HG03039 (cell line): ENCODE measurements around the gene ABCC4.

Source experiments
- ATAC-seq: cut with Tn5 transposase; IDR thresholded peaks from one replicate; pipeline ENCODE4 v1.9.1; 2021; ENCODE audit warnings: mild to moderate bottlenecking, moderate library complexity; ENCODE audit not compliant: unreplicated experiment

Gene ABCC4

GRCh38 chr13:95121516-95121915, 179.7 kb downstream of the ABCC4 start:
- no peak for ATAC-seq

GRCh38 chr13:95120650-95121049, 180.6 kb downstream of the ABCC4 start:
- no peak for ATAC-seq

- ATAC-seq: no peak
Measured at GRCh38 chr13:95118541-95119324, 182.5 kb downstream of the ABCC4 start.

GRCh38 chr13:95117092-95117491, 184.2 kb downstream of the ABCC4 start:
- no peak for ATAC-seq

- no peak for ATAC-seq
Measured at GRCh38 chr13:95115525-95115924, 185.7 kb downstream of the ABCC4 start.

GRCh38 chr13:95113601-95114000, 187.7 kb downstream of the ABCC4 start:
- no peak for ATAC-seq

- ATAC-seq: no peak
Measured at GRCh38 chr13:95112883-95113282, 188.4 kb downstream of the ABCC4 start.

GRCh38 chr13:95111608-95112007, 189.6 kb downstream of the ABCC4 start:
- ATAC-seq: no peak

- ATAC-seq: no peak
Measured at GRCh38 chr13:95106562-95106961, 194.7 kb downstream of the ABCC4 start.

- no peak for ATAC-seq
Measured at GRCh38 chr13:95100525-95101433, 200.5 kb downstream of the ABCC4 start.

GRCh38 chr13:95099541-95099940, 201.7 kb downstream of the ABCC4 start:
- no peak for ATAC-seq

- ATAC-seq: no peak
Measured at GRCh38 chr13:95098916-95099315, 202.3 kb downstream of the ABCC4 start.

GRCh38 chr13:95091755-95092154, 209.5 kb downstream of the ABCC4 start:
- ATAC-seq: no peak

GRCh38 chr13:95087746-95088305, 213.4 kb downstream of the ABCC4 start:
- no peak for ATAC-seq

GRCh38 chr13:95086761-95087160, 214.5 kb downstream of the ABCC4 start:
- ATAC-seq: no peak

- ATAC-seq: no peak
Measured at GRCh38 chr13:95083758-95084157, 217.5 kb downstream of the ABCC4 start.

- no peak for ATAC-seq
Measured at GRCh38 chr13:95083066-95083465, 218.2 kb downstream of the ABCC4 start.

- ATAC-seq: no peak
Measured at GRCh38 chr13:95075506-95075905, 225.7 kb downstream of the ABCC4 start.

- no peak for ATAC-seq
Measured at GRCh38 chr13:95074820-95075219, 226.4 kb downstream of the ABCC4 start.

GRCh38 chr13:95073747-95074311, 227.4 kb downstream of the ABCC4 start:
- ATAC-seq: no peak

- no peak for ATAC-seq
Measured at GRCh38 chr13:95067303-95067702, 233.9 kb downstream of the ABCC4 start.
